Measurements from ENCODE around the gene HDAC4. TPM values are rescaled to one million over a fixed set of nuclear protein-coding genes. Genes with fewer than 3 reads are reported as not detected.

HDAC4 gene
- polyA plus RNA-seq, 1 experiment = 8.9 TPM

GRCh38 chr2:239241431-239241960 lies 159.3 kb downstream of the HDAC4 start:
- ChIA-PET CTCF (no interaction called here), POLR2A (no interaction called here)
- H3K27me3 ChIP-seq (ENCODE audit: control insufficient read depth, insufficient read depth, low read length) = no peaks in the 10 kb centered on the region
- H3K4me3 ChIP-seq (ENCODE audit: low read depth, low read length) = no peak overlapping the region
- no peaks in the 10 kb centered on the region; the same call in 1 of the 2 replicates for H3K9me3 ChIP-seq (ENCODE audit: control insufficient read depth, insufficient read depth, low read length)
- DNase-seq (ENCODE audit: low read depth, low spot score) = no peak
- H3K27ac ChIP-seq (ENCODE audit: low read depth, low read length) = no peak overlapping the region
- no peak for TF ChIP-seq CTCF (IDR thresholded peaks at IDR 0.05; ENCODE audit: low read depth, low read length)

GRCh38 chr2:239240414-239240881 lies 160.4 kb downstream of the HDAC4 start:
- H3K27ac ChIP-seq (ENCODE audit: low read depth, low read length) = no peak overlapping the region
- CTCF ChIA-PET = no interaction called here
- no peak for DNase-seq (ENCODE audit: low read depth, low spot score)

DNA sequence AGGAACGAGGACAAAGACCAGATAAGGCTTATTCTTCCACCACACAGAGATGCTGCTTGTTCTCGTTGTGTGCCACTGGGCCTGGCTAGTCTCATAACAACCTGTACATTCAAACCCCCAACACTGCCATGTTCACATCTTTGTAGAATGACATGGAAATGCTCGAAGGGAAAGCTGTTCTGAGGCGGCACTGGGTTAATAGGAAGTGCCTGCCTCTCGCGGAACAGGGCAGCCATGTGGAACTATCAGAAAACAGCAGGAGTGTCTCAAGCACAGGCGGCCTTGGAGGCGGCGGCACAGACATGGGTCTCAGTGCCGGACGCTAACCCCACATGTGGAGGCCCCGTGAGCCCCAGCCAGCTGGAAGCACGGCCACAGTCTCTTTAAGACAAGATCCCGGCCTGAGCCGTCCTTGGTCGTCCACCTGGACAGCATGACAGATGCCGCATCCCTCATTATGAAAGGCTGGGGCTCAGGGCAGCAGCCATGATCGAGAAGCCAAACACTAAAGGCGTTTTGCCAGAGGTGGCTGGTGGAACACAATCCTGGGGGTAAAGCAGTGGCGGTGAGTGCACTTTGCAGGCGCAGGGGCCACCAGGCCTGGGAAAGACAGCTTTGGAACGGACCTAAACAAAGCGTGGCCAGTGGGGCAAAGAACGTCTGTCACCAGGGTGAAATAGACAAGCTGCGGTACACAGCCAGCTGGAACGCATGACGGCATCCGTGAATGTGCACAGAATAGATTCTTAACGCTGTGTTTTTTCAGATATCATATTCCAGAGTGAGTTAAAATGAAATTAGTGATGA lies 161.0 kb downstream of the HDAC4 start:
- H3K9me3 ChIP-seq (ENCODE audit: control insufficient read depth, insufficient read depth, low read length) = peaks cover 3% of the 10 kb centered on the region; the same call in 1 of the 2 replicates
- H3K27me3 ChIP-seq (ENCODE audit: control insufficient read depth, insufficient read depth, low read length) = no peaks in the 10 kb centered on the region
- no peak overlapping the region for H3K27ac ChIP-seq (ENCODE audit: low read depth, low read length)
- TF ChIP-seq CTCF (IDR thresholded peaks at IDR 0.05; ENCODE audit: low read depth, low read length) = no peak
- POLR2A ChIA-PET = interaction anchor here (0.6 kb wide), 1 partner anchor 53 kb away, joined by 3 read pairs; no protein-coding TSS in a partner anchor
- DNase-seq (ENCODE audit: low read depth, low spot score) = no peak
- CTCF ChIA-PET = no interaction called here
- no peak overlapping the region for H3K4me3 ChIP-seq (ENCODE audit: low read depth, low read length)

More at GRCh38 chr2:239240414-239240881, 160.4 kb downstream of the HDAC4 start:
- Histone ChIP-seq H3K9me3 (ENCODE audit: control insufficient read depth, insufficient read depth, low read length) (peaks cover under 1% of the 10 kb centered on the region; the same call in 1 of the 2 replicates), H3K4me3 (ENCODE audit: low read depth, low read length) (no peak overlapping the region), H3K27me3 (ENCODE audit: control insufficient read depth, insufficient read depth, low read length) (no peaks in the 10 kb centered on the region)
- POLR2A ChIA-PET = no interaction called here
- TF ChIP-seq CTCF (IDR thresholded peaks at IDR 0.05; ENCODE audit: low read depth, low read length) = no peak

DNA sequence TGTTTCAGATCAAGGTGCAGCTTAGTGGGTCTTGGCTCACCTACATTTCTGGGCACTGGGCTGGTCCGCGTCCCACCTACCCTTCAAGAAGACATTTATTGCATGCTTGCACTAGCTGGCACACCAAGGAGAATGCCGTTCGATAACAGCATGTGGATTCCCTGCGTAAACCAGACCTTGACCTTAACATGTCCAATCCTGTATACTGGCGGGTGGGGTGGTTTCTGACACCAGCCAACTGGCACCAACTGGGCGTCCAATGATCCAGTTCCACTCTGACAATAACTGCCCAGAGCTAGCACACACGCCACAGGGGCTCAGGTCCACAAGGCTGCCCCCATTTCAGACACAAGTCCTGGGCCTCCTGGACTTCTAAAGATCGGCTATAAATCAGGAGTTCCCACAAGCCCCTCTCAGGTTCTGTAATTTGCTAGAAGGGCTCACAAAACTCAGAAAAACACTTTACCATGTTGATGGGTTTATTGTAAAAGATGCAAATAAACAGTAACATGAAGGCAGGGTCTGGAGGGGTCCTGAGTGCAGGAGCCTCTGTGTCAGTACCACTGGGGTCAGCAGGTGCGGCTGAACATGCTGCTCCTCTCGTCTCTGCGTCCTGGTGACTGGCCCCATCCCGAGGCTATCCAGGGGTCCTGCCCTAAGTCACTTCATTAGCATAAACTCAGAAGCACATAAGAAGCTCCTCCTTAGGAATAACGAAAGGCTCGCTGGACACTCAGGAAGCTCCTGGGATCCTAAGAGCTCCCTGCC lies 161.8 kb downstream of the HDAC4 start:
- DNase-seq (ENCODE audit: low read depth, low spot score) = no peak
- peaks cover 3% of the 10 kb centered on the region; the same call in 1 of the 2 replicates for H3K9me3 ChIP-seq (ENCODE audit: control insufficient read depth, insufficient read depth, low read length)
- no peak for TF ChIP-seq CTCF (IDR thresholded peaks at IDR 0.05; ENCODE audit: low read depth, low read length)
- ChIA-PET CTCF (no interaction called here), POLR2A (interaction anchor here (0.6 kb wide), 1 partner anchor 54 kb away, joined by 3 read pairs; no protein-coding TSS in a partner anchor)
- H3K27ac ChIP-seq (ENCODE audit: low read depth, low read length) = no peak overlapping the region
- no peak overlapping the region for H3K4me3 ChIP-seq (ENCODE audit: low read depth, low read length)
- no peaks in the 10 kb centered on the region for H3K27me3 ChIP-seq (ENCODE audit: control insufficient read depth, insufficient read depth, low read length)

Measured in AG04450 (cell line).